OCI-LY3 (cell line): ENCODE data around the gene DTNA.

ENCODE experiments used
- H2AFZ ChIP-seq: fragments of 200-600, 300-600 bp; shearing (Covaris generic); 2 replicates; pipeline ENCODE4 v1.6.0; 2014; ENCODE audit warnings: antibody characterized with exemption, low read depth, low read length
- H3K27ac ChIP-seq: fragments of 200-600, 300-600 bp; sonication (generic); 2 replicates; pipeline ENCODE4 v1.5.1; 2014; ENCODE audit warnings: mild to moderate bottlenecking, low read length, moderate library complexity, mixed read lengths
- H3K27me3 ChIP-seq: fragments of 200-600, 300-600 bp; sonication (generic); 2 replicates; pipeline ENCODE4 v1.6.1; 2014; ENCODE audit warnings: low read depth, low read length, mixed read lengths
- H3K36me3 ChIP-seq: fragments of 200-600, 300-600 bp; sonication (generic); replicated peaks from 2 replicates; pipeline ENCODE3; 2014; ENCODE audit warnings: low read depth, low read length, mixed read lengths
- H3K4me1 ChIP-seq: fragments of 300-600, 200-600 bp; sonication (generic); 2 replicates; pipeline ENCODE4 v1.6.1; 2014; ENCODE audit warnings: low read length, mixed read lengths
- H3K4me2 ChIP-seq: fragments of 200-600, 300-600 bp; sonication (generic); 2 replicates; pipeline ENCODE4 v1.6.1; 2014; ENCODE audit warnings: low read length, mixed read lengths
- H3K4me3 ChIP-seq: fragments of 300-600, 200-600 bp; sonication (generic); 2 replicates; pipeline ENCODE4 v1.5.1; 2014; ENCODE audit warnings: antibody characterized with exemption, mild to moderate bottlenecking, low read length, moderate library complexity
- H3K79me2 ChIP-seq: fragments of 300-600, 200-600 bp; shearing (Covaris generic); 2 replicates; pipeline ENCODE4 v1.6.1; 2014; ENCODE audit warnings: mild to moderate bottlenecking, low read length, mixed read lengths
- H3K9ac ChIP-seq: fragments of 300-600, 200-600 bp; shearing (Covaris generic); 2 replicates; pipeline ENCODE4 v1.6.0; 2014; ENCODE audit warnings: mild to moderate bottlenecking, low read length, moderate library complexity
- H3K9me3 ChIP-seq: fragments of 200-600, 300-600 bp; shearing (Covaris generic); 2 replicates; pipeline ENCODE4 v1.6.1; 2014; ENCODE audit warnings: low read length, mixed read lengths; ENCODE audit not compliant: insufficient read depth
- H4K20me1 ChIP-seq: fragments of 200-600, 300-600 bp; sonication (generic); 2 replicates; pipeline ENCODE4 v1.6.1; 2016; ENCODE audit warnings: low read length, mixed read lengths; ENCODE audit not compliant: insufficient read depth
- CTCF ChIP-seq: fragments of 200-600, 300-600 bp; sonication (generic); IDR thresholded peaks from 2 replicates; pipeline ENCODE4 v1.5.1; 2014; ENCODE audit warnings: antibody characterized with exemption, low read length, low read depth
- EZH2phosphoT487 ChIP-seq: fragments of 200-600 bp; shearing (Covaris generic); IDR thresholded peaks from 2 replicates; pipeline ENCODE4 v1.6.1; 2018; ENCODE audit warnings: antibody characterized with exemption, mixed run types, low read depth

Gene DTNA

GRCh38 chr18:34738175-34738894 lies 28.2 kb downstream of the DTNA start:
- Histone ChIP-seq H3K4me2 (no peak overlapping the region), H2AFZ (no peak overlapping the region), H3K4me3 (no peak overlapping the region), H3K9me3 (no peaks in the 10 kb centered on the region), H3K27ac (no peak overlapping the region), H3K27me3 (no peaks in the 10 kb centered on the region), H4K20me1 (no peaks in the 10 kb centered on the region), H3K9ac (no peak overlapping the region), H3K36me3 (no peaks in the 10 kb centered on the region), H3K4me1 (peaks cover 6% of the 10 kb centered on the region), H3K79me2 (no peaks in the 10 kb centered on the region)
- TF ChIP-seq CTCF: no peak
- TF ChIP-seq EZH2phosphoT487: no peak

- no peak overlapping the region for H3K9ac ChIP-seq
- no peaks in the 10 kb centered on the region for H3K79me2 ChIP-seq
- no peak overlapping the region for H2AFZ ChIP-seq
- H3K4me1 ChIP-seq: peaks cover 6% of the 10 kb centered on the region
- no peak overlapping the region for H3K4me2 ChIP-seq
- TF ChIP-seq CTCF (no peak), EZH2phosphoT487 (no peak)
- H4K20me1 ChIP-seq: no peaks in the 10 kb centered on the region
- H3K27ac ChIP-seq: no peak overlapping the region
- H3K27me3 ChIP-seq: no peaks in the 10 kb centered on the region
- H3K9me3 ChIP-seq: no peaks in the 10 kb centered on the region
- no peak overlapping the region for H3K4me3 ChIP-seq
- no peaks in the 10 kb centered on the region for H3K36me3 ChIP-seq
These were observed 30.0 kb downstream of the DTNA start for GRCh38 chr18:34740101-34740500.

DNA sequence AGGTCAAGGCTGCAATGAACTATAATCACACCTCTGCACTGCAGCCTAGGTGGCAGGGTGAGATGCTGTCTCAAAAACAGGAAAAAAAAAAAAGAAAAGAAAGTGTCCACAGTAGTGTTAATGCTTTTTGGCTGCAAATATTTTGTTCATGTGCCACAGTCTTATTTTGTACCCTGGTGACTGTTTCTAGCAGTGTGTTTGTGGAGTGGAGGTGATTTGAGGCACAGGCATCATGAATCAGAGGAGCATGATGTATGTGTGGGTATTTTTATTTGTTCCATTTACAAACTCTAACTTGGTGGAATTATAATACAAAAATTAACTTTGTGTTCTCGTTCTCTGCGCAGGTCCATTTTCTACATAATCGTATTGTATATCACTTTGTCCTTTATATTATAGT lies 30.6 kb downstream of the DTNA start:
- peaks cover 6% of the 10 kb centered on the region for H3K4me1 ChIP-seq
- no peak overlapping the region for H3K4me2 ChIP-seq
- H3K79me2 ChIP-seq: no peaks in the 10 kb centered on the region
- no peaks in the 10 kb centered on the region for H3K36me3 ChIP-seq
- no peaks in the 10 kb centered on the region for H3K9me3 ChIP-seq
- TF ChIP-seq CTCF: no peak
- no peak for TF ChIP-seq EZH2phosphoT487
- no peak overlapping the region for H3K4me3 ChIP-seq
- H3K27me3 ChIP-seq: no peaks in the 10 kb centered on the region
- no peak overlapping the region for H3K9ac ChIP-seq
- no peak overlapping the region for H3K27ac ChIP-seq
- no peaks in the 10 kb centered on the region for H4K20me1 ChIP-seq
- no peak overlapping the region for H2AFZ ChIP-seq

GRCh38 chr18:34741401-34741800 lies 31.3 kb downstream of the DTNA start:
- TF ChIP-seq EZH2phosphoT487 (no peak), CTCF (no peak)
- Histone ChIP-seq H3K4me2 (no peak overlapping the region), H3K27ac (no peak overlapping the region), H3K9me3 (no peaks in the 10 kb centered on the region), H3K9ac (no peak overlapping the region), H3K27me3 (no peaks in the 10 kb centered on the region), H3K36me3 (no peaks in the 10 kb centered on the region), H4K20me1 (no peaks in the 10 kb centered on the region), H3K79me2 (no peaks in the 10 kb centered on the region), H3K4me3 (no peak overlapping the region), H3K4me1 (peaks cover 5% of the 10 kb centered on the region), H2AFZ (no peak overlapping the region)
